HG03280 (cell line): ENCODE data around the gene BRSK1.
A peak's percentile ranks its signal among the peaks of the same experiment; 100 is the strongest.

Experiments used
- ATAC-seq: cut with Tn5 transposase; IDR thresholded peaks from one replicate; pipeline ENCODE4 v1.9.1; 2021; ENCODE audit warnings: mild to moderate bottlenecking, moderate library complexity; ENCODE audit not compliant: unreplicated experiment

Gene BRSK1

GRCh38 chr19:55253842-55254624 is 29.8 kb upstream of the BRSK1 start:
- ATAC-seq = peak; percentile 33

- ATAC-seq = no peak
Measured at GRCh38 chr19:55254625-55254977, 29.2 kb upstream of the BRSK1 start.

GRCh38 chr19:55255618-55256423 is 28.0 kb upstream of the BRSK1 start:
- ATAC-seq = no peak

- no peak for ATAC-seq
Measured at GRCh38 chr19:55256562-55257460, 27.0 kb upstream of the BRSK1 start.

DNA sequence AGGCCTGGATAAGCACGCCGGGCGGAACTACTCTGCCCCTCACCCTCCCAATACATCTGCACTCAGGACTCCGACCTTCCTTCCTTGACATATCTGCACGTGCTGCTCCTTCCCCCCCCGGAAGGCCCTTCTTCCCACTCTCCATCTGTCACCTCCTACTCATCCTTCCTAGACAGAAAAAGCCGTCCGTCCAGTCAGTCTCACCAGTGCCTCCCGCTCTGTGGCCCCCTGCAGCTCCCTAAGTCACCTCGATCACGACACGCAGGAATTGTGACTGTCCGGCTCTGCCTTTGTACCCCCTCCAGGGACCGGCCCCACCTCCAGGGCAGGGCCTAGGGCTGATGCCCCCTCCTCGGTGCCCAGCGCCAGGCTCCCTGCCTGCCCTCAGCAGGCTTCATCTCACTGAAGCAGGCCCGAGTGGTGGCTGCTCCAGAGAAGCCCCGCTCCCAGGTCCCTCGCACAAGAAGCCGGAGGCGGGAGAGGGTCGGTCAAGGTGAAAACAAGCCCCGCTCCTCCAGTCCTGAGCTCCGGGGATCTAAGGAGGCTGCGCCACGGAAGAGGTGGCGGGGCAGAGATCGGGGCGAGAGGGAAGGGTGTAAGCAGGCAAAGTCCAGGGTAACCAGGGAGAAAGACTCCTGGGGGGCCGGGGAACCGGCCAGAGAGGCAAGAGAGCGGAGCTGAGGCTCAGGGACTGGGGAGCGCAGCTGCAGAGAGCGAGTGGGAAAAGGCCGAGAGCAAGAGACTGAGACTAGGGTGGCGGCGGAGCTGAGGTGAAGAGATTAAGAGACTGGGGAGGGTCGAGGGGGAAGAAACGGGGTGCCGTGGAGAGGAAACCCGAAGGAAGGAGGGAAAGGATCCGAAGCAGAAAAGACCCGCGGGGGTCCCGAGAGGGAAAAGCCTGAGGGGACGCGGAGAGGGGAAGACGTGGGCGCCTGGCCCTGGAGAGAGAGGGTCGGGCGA is 26.1 kb upstream of the BRSK1 start:
- ATAC-seq = no peak

DNA sequence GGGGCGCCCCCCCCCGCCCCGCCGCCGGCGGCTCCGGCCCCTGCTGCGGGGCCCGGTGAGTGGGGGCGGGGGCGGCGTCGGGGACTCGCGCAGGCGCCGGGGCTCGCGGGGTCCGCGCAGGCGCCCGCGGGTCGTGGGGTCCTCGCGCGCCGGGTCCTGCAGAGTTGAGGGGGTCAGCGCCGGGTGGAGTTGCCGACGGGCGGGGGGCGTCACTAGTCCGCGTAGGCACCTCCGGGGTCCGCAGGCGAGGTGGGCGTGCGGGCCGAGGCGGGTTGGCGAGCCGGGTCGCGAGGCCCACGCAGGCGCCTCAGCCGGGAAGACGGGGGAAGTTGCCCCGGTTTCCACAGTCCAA is 25.3 kb upstream of the BRSK1 start:
- peak; percentile 2 for ATAC-seq

DNA sequence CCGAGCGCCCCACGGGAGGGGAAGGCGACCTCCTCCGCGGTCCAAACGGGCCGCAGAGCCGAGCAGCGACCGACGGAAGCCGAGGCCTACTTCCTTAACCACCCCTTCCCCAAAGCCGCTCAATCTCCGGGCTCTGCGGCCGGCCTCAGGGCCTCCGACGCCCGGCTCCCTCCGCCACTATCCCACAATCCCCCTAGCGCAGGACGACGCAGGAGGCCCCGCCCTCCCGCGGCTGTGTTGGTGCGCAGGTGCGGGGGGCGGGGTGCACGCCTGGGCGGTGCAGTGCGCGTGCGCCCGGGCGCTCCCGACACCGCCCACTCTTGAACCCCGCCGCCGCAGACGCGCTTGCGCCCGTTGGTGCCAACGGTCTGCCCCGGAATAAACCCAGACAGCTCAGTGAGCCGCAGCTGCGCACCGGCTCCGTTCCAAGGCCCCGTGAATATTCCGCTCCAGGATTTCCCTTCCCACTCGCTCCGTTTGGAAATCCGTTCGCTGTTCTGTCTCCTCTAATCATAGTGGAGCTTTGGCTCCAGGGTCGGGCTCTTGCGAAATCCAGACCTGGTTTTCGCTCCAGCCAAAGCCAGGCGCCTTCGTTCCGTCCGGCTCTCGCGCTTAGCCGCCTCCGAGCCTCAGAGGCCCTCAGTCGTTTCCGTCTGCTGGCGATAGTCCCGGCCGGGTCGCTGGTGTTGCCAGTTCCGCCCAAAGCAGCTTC is 24.8 kb upstream of the BRSK1 start, which contains the start of gene PPP6R1:
TSS of gene PPP6R1 (minus strand) at position 190 of the 712 bp plus-strand sequence. CDS start 11,914 bp downstream, outside the sequence.
- peak; percentile 69 for ATAC-seq

GRCh38 chr19:55259540-55260210 is 24.1 kb upstream of the BRSK1 start:
- no peak for ATAC-seq

- no peak for ATAC-seq
Measured at GRCh38 chr19:55261671-55262126, 22.1 kb upstream of the BRSK1 start.

DNA sequence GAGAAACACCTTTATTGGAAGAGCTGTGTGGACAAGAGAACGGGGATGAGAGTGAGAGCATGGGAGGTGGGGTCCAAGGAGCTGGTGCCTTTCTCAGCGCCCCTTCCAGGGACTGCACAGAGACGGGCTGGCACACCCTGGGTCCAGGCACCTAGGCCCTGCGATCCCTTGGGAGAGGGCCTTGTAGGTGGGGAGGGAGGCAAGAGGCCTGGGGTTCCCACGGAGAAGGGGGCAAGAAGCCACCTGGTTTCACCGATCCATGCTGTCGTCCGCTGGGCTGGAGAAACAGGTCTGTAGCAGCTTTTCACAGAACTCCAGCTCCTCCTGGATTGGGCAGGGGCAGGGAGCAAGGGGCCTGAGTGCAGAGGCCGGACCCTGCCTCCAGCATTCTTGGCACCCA is 21.4 kb upstream of the BRSK1 start:
- no peak for ATAC-seq

DNA sequence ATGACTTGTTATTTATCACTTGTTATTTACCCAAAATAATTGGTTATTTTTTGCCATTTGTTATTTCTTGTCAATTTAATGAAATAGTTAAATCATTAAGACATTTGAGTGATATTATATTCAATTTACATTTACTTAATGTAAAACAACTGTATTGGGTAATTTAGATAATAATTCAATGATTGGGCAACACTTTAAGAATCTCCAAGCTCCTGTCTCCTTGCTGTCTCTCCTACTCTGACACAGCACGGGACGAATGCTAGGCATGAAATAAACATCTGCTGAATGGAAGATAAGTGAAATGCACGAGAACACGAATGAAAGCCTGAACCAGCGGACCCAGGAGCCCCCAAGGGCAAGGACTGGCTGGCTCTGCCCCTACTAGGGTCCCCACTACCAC is 19.3 kb upstream of the BRSK1 start:
- ATAC-seq = no peak

DNA sequence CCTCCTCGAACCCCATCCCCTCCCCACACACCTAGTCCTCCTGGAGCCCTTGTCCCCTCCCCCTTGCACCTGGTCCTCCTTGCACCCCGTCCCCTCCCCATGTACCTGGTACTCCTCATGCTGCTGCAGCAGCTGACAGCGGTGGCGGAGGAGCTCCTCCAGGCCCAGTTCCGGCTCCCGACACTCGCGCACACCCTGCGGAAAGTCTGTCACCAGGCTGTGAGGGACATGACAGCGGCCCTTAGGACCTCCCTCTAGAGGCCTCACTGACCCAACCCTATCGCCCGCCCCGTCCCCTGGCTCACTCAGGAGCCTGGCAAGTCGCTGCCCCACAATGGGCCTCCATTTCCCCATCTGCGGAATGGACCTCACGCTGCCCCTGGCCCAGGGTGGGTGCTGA is 18.6 kb upstream of the BRSK1 start:
- no peak for ATAC-seq

DNA sequence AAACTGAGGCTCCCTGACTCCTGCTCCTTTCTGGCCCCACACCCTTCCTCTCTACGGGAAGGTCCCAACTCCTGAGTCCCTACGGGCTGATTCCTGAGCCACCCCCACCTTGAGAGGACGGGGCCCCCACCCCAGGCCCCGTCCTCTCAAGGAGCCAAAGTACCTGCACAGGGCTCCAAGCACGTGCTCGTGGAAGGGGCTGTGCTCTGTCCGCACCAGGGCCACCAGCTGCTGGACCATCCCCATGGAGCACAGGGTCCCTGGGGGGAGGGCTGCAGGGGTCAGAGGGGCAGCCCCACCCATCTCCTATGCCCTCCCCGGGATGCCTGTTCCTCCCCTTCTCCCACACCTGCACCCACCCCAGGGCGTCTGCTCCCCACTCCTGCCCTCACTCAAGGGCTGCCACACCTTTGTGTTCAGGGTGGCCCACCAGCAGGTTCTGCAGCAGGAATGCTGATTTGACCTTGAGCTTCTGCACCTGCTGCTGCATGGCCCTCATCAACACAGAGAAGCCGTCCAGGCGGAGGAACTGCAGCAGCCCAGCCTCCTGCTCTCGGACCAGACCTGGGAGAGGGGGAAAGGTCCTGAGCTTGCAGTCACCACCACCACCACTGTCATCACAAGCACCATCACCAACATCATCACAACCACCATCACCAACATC is 17.9 kb upstream of the BRSK1 start:
- ATAC-seq = no peak

GRCh38 chr19:55266404-55266803 is 17.4 kb upstream of the BRSK1 start:
- no peak for ATAC-seq

DNA sequence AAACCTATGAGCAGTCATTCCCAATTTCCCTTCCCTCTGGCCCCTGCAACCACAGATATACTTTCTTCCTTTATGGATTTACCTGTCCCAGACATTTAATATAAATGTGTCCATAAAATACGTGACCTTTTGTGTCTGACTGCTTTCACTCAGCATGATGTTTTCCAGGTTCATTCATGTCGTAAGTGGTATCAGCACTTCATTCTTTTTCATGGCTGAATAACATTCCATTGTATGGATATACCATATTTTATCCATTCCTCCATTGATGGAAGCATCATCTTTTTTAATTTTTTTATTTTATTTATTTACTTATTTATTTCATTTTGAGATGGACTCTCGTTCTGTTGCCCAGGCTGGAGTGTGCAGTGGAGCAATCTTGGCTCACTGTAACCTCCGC is 17.0 kb upstream of the BRSK1 start:
- ATAC-seq = no peak

- no peak for ATAC-seq
Measured at GRCh38 chr19:55269299-55269698, 14.5 kb upstream of the BRSK1 start.

DNA sequence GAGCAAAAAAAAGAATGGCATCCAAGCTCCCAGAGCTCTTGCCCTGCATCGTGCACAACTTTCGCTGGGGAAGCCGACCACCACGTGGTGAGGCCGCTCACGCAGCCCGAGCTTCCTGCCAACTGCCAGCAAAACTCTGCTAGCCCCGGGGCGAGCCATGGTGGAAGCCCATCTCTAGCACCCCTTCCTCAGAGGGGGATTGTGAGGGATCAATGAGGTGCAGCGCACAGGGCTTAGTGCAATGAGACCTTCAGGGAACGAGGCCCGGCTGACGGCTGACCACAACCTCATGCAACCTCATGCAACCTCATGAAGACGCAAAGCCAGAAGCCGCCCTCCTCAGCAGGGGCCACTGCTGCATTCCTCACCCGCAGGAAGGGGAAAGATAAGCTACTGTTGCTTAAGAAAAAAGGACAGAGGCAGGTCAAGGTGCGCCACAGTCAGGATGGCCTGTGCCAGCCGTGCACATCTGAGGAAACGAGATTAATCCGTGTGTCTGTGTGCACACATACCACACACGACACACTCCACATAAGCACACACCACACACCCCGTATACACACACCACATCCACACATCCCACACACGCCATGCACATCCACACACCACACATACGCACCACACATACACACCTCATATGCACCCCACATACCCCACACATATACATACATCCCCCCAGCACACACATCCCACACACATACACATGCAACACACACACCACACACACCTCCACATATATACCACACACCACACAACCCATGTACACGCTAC is 13.4 kb upstream of the BRSK1 start:
- ATAC-seq = no peak

DNA sequence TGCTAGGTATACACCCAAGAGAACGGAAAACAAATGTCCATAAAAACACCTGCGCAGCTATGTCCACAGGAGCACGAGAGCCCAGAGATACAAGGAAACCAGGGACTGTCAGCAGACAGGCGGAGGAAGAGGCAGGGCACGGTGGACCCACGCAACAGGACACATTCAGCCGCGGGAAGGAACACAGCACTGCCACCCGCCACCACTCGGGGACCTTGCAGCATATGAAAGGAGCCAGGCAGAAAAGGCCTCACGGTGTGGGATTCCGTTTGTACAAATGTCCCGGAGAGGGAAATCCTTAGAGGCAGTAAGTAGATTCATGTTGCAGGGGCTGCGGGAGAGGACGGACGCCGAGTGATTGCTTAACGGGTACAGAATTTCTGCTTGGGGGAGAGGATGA is 11.7 kb upstream of the BRSK1 start:
- ATAC-seq = no peak
